Activated CD4-positive, alpha-beta T cell treated with anti-CD3 and anti-CD28 coated beads, Interleukin-2, amount 10 ng/mL, durations not matched to agents 7 days and 5 days (primary cell): Measurements from ENCODE around the gene HOXB6. TPM values are rescaled to one million over a fixed set of nuclear protein-coding genes. Genes with fewer than 3 reads are reported as not detected.

Experiments used
- CTCF ChIA-PET: fragments of 350-600 bp; sonication (Branson Sonifier 250); formaldehyde crosslinking; loops from one replicate; lab custom pipeline; 2021; ENCODE audit warnings: antibody characterized with exemption; lab: Charles Lee
- POLR2A ChIA-PET: fragments of 350-600 bp; sonication (Branson Sonifier 250); formaldehyde crosslinking; loops from one replicate; lab custom pipeline; 2021; ENCODE audit warnings: antibody characterized with exemption; lab: Charles Lee
- DNase-seq: peaks from one replicate; pipeline ENCODE4 v3.0.0-alpha.2; 2020
- H3K27ac Mint-ChIP-seq: one replicate; pipeline ENCODE4 v1.8.0; 2021; ENCODE audit warnings: mild to moderate bottlenecking, moderate library complexity, mixed read lengths
- H3K27me3 Mint-ChIP-seq: one replicate; pipeline ENCODE4 v1.8.0; 2021; ENCODE audit warnings: mixed read lengths
- H3K36me3 Mint-ChIP-seq: one replicate; pipeline ENCODE4 v1.8.0; 2021; ENCODE audit warnings: low read depth, mixed read lengths
- H3K4me1 Mint-ChIP-seq: one replicate; pipeline ENCODE4 v1.8.0; 2021; ENCODE audit warnings: mixed read lengths
- H3K4me3 Mint-ChIP-seq: one replicate; pipeline ENCODE4 v1.8.0; 2021; ENCODE audit warnings: mild to moderate bottlenecking, moderate library complexity, mixed read lengths
- H3K9me3 Mint-ChIP-seq: one replicate; pipeline ENCODE4 v1.8.0; 2021; ENCODE audit warnings: mixed read lengths
- total RNA-seq, 2 experiments: library from RNA; stranded (reverse); gene quantifications; one replicate each; pipeline ENCODE4 v1.2.3, GENCODE V29; 2021

The HOXB6 gene
- total RNA-seq, 2 experiments from 2014 or later, result not detected

GRCh38 chr17:48592057-48592514 lies 12.7 kb downstream of the HOXB6 start:
- ChIA-PET CTCF (interaction anchor here (1.0 to 2.8 kb wide), 10 partner anchors 18 to 566 kb away, joined by 3 to 18 read pairs (median 6); partner anchors contain the start of gene HOXB7), POLR2A (no interaction called here)
- no peak for DNase-seq
- peaks cover 91% of the 10 kb centered on the region for H3K27me3 Mint-ChIP-seq
- H3K36me3 Mint-ChIP-seq, result peaks cover 5% of the 10 kb centered on the region
- peaks cover 51% of the 10 kb centered on the region for H3K4me1 Mint-ChIP-seq
- H3K9me3 Mint-ChIP-seq, result no peaks in the 10 kb centered on the region
- H3K4me3 Mint-ChIP-seq, result no peak overlapping the region
- H3K27ac Mint-ChIP-seq, result no peak overlapping the region

DNA sequence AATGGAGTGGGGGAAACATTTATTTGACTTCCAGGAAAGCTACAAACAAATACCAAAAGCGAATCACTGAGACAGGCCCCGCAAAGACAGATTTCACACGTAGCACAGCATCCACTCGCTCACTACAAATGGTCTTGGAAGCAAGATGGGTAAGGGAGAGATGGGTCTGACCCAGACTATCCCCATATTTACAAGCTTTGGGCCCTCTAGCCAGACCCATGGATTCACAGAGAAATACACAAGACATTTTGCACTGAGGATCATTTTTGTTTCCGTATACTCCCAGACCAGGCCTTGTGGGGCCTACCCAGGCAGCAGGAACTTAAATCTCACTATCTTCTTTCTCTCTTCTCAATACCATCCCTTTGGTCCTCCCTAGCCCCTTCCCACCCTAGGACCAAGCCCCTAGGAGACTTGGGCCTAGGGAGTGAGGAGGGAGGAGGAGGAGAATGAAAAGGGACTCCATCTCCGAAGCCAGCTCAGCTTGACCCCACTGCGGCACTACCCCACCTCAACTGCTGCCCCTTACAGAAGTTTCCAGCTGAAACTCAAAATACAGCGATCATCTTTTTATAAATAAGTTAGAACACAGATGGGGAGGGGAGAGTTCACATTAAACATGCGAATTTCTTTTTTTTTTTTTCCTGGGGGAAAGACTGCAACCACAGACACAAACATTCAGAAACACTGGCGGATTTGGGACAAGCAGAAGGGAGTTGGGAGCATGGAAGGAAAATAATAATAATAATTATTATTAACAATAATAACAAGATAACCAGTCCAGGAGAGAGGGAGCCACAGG lies 13.3 kb downstream of the HOXB6 start:
- ChIA-PET CTCF (interaction anchor here (0.6 to 2.0 kb wide), 3 partner anchors 240 to 565 kb away, joined by 3 to 12 read pairs (median 3); no protein-coding TSS in a partner anchor), POLR2A (no interaction called here)
- Mint-ChIP-seq H3K27me3 (peaks cover 91% of the 10 kb centered on the region), H3K4me3 (no peak overlapping the region), H3K9me3 (no peaks in the 10 kb centered on the region), H3K4me1 (peaks cover 51% of the 10 kb centered on the region), H3K27ac (no peak overlapping the region), H3K36me3 (peaks cover 6% of the 10 kb centered on the region)
- no peak for DNase-seq

- H3K27ac Mint-ChIP-seq, result no peak overlapping the region
- DNase-seq, result no peak
- peaks cover 93% of the 10 kb centered on the region for H3K27me3 Mint-ChIP-seq
- ChIA-PET POLR2A (interaction anchor here (0.6 kb wide), 1 partner anchor 19 kb away, joined by 3 read pairs; no protein-coding TSS in a partner anchor), CTCF (interaction anchor here (0.6 to 1.0 kb wide), 2 partner anchors 239 to 252 kb away, joined by 3 read pairs; no protein-coding TSS in a partner anchor)
- peaks cover 54% of the 10 kb centered on the region for H3K4me1 Mint-ChIP-seq
- no peak overlapping the region for H3K4me3 Mint-ChIP-seq
- no peaks in the 10 kb centered on the region for H3K9me3 Mint-ChIP-seq
- H3K36me3 Mint-ChIP-seq, result peaks cover 8% of the 10 kb centered on the region
These were observed 14.1 kb downstream of the HOXB6 start for GRCh38 chr17:48590607-48591161.

GRCh38 chr17:48589831-48590606 lies 14.8 kb downstream of the HOXB6 start, which contains the start of gene HOXB3:
Gene HOXB3, minus strand, starts transcription at chr17:48590241. Its CDS starts 37,767 bp downstream, at chr17:48552474.
- Mint-ChIP-seq H3K4me3 (no peak within 1 kb of the TSS), H3K27ac (no peak within 1 kb of the TSS), H3K27me3 (peaks cover 93% of the 10 kb centered on the region), H3K9me3 (no peaks in the 10 kb centered on the region), H3K4me1 (peaks cover 56% of the 10 kb centered on the region), H3K36me3 (peaks cover 8% of the 10 kb centered on the region)
- DNase-seq, result no peak
- ChIA-PET CTCF (interaction anchor here (0.7 to 1.2 kb wide), 2 partner anchors 23 to 34 kb away, joined by 3 to 4 read pairs; no protein-coding TSS in a partner anchor), POLR2A (interaction anchor here (0.6 kb wide), 1 partner anchor 20 kb away, joined by 3 read pairs; no protein-coding TSS in a partner anchor)

DNA sequence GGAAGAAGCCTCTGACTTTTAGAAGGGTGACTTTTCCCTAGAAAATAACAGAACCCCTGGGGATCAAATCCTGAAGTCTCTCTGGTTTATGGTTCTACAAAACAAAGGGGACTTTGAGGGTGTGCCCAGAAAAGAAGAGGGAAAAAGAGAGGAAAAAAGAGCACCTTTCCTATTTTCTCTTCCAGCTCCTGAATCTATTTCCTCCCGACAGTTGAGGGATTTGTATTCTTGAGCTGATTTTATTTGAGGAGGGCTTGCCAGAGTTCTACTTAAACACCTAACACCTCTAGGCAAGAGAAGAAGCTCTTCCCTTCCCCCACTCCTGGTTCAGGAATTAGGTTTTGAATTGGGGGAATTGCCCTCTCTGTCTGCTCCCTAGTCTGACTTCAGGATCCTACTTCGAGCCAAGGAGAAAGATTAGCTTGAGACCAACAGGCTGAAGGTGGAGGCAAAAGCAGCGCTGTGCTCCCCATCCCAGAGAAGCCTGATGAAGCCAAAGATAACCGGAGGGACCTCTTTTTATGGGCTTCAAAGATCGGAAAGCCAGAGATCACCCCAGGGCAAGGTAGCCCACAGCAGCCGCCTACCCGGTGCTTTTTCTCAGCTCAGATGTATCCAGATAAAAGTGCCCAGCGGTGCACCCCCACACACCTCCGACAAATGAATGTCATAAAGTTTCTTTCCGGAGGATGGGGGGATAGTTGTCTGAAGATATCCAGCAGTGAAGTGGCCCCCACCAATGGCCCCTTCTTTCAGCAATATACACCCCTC lies 15.5 kb downstream of the HOXB6 start:
- peaks cover 96% of the 10 kb centered on the region for H3K27me3 Mint-ChIP-seq
- ChIA-PET POLR2A (no interaction called here), CTCF (interaction anchor here (0.7 to 1.2 kb wide), 3 partner anchors 24 to 239 kb away, joined by 3 to 4 read pairs (median 3); no protein-coding TSS in a partner anchor)
- no peaks in the 10 kb centered on the region for H3K9me3 Mint-ChIP-seq
- peaks cover 8% of the 10 kb centered on the region for H3K36me3 Mint-ChIP-seq
- H3K4me3 Mint-ChIP-seq, result no peak overlapping the region
- DNase-seq, result no peak
- peaks cover 59% of the 10 kb centered on the region for H3K4me1 Mint-ChIP-seq
- H3K27ac Mint-ChIP-seq, result no peak overlapping the region

DNA sequence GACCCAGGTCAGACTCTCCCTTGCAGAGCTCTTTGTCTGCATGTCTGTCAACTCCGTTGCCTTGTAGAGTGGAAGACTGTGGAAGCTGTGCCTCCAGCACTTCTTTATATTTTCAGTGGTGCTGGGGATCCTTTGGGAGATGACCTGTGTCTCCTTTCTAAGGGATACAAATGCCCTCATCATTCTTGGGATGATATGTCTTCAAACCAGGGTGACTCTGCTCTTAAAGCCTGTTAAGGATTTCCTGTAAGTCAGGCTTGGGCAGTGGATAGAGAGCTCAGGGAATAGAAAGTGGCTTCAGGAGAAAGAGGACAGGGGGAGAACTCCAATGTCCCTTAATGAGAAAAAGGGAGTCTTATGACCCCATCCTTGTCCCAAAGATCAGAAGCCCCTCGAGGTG lies 16.3 kb downstream of the HOXB6 start:
- Mint-ChIP-seq H3K27me3 (peaks cover 97% of the 10 kb centered on the region), H3K36me3 (peaks cover 8% of the 10 kb centered on the region), H3K9me3 (no peaks in the 10 kb centered on the region), H3K27ac (no peak overlapping the region), H3K4me1 (peaks cover 52% of the 10 kb centered on the region), H3K4me3 (no peak overlapping the region)
- ChIA-PET POLR2A (no interaction called here), CTCF (interaction anchor here (0.6 to 2.0 kb wide), 8 partner anchors 21 to 507 kb away, joined by 3 to 8 read pairs (median 4); no protein-coding TSS in a partner anchor)
- no peak for DNase-seq

DNA sequence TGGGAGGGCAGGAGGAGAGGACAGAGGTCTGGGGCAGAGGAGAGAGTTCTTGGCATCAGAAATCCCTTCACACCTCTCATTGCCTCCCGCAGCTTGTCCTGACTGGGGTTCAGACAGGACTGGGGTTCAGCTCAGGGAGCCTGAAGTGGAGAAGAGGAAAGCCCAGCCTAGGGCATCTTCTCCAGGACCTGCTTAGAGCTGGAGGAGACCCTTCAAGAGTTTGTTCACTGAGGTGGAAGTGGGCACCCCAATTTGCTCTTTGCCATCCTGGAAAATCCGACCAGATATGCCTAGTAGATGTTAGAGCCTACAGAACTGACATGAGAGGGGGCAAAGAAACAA lies 16.7 kb downstream of the HOXB6 start:
- no peak overlapping the region for H3K4me3 Mint-ChIP-seq
- POLR2A ChIA-PET, result no interaction called here
- peaks cover 8% of the 10 kb centered on the region for H3K36me3 Mint-ChIP-seq
- peaks cover 50% of the 10 kb centered on the region for H3K4me1 Mint-ChIP-seq
- H3K27ac Mint-ChIP-seq, result no peak overlapping the region
- CTCF ChIA-PET, result interaction anchor here (0.6 to 2.0 kb wide), 8 partner anchors 20 to 507 kb away, joined by 3 to 8 read pairs (median 4); partner anchors contain the start of gene HOXB8
- no peaks in the 10 kb centered on the region for H3K9me3 Mint-ChIP-seq
- DNase-seq, result no peak
- peaks cover 97% of the 10 kb centered on the region for H3K27me3 Mint-ChIP-seq

DNA sequence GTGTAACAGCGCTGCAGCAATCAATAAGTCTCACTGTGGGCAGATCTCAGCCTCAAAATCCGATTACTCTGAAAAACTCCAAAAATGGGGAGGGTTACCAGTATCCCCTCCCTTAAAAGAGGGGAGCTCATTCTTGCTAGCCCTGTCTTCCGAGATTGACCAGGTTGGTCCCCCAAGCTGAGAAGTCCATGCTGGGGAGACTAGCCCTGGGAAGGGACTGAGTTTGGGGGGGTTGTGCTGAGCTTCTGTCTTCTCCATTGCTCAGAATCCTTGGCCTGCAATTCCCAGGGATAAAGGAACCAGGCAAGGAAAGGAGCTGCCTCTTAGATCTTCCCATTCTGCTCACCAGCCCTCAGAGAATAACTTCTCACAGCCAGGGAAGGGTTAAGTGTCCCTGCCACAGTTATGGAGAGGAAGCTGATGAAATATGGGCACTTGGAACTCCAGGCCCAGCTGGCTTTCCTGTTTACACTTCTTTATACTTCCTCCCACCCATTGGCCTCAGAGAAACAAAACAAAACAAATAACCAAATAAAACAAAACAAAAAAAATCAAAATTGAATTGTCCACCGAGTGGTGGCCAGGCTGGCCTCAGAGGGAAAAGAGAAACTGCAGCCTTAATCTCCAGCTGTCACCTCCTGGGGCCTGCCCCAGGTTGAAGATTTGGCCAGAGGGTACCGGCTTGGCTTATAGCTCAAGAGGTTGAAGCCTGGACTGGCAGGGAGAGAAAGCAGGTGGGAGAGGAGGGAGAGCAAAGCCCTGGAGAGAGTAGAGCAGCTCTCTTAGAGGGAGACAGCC lies 17.3 kb downstream of the HOXB6 start:
- POLR2A ChIA-PET, result interaction anchor here (0.6 kb wide), 1 partner anchor 117 kb away, joined by 3 read pairs; no protein-coding TSS in a partner anchor
- peaks cover 97% of the 10 kb centered on the region for H3K27me3 Mint-ChIP-seq
- DNase-seq, result no peak
- peaks cover 8% of the 10 kb centered on the region for H3K36me3 Mint-ChIP-seq
- peaks cover 50% of the 10 kb centered on the region for H3K4me1 Mint-ChIP-seq
- H3K9me3 Mint-ChIP-seq, result no peaks in the 10 kb centered on the region
- no peak overlapping the region for H3K4me3 Mint-ChIP-seq
- CTCF ChIA-PET, result interaction anchor here (0.9 to 2.0 kb wide), 9 partner anchors 20 to 506 kb away, joined by 3 to 8 read pairs (median 4); partner anchors contain the start of gene HOXB8
- H3K27ac Mint-ChIP-seq, result no peak overlapping the region

DNA sequence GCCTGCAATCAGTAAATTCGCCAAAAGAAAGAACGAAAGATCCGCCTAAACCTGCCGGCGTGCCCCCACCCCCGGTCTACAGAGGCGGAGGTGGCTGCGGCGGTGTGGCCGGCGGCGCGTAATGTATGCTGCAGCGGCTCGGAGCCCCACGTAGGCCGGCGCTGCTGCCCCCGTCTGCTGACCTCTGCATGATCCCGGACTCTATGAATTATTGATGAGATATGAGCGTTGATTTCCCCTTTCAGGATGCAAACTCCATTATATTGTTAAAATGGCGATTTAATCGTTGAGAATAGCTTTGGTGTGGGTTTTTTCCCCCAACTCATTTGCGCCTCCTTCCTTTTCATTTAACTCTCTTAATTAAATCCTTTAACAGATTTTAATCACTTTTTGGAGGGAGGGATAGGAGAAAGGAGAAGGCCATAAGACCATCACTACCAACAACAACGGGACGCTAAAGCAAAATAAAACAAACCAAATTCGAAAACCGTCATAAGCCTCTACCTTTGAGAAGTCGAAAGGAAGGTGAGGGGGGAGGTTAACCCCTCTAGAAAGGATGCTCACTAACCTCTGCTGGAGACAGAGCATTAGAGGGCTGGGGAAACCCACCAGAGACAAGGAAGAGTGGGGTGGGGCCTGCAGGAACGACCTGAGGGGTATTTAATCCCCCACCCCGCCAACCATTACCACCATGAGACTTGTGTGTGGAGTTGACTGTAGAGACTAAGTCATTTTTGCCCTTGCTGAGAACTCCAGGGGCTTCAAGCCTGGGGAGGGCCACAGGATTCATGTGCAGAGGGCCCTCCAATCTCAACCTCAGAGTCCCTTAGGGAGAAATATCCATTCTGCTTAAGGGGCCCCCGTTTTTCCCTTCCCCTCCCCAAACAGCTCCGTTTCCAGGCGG lies 18.2 kb downstream of the HOXB6 start:
- Mint-ChIP-seq H3K27ac (no peak overlapping the region), H3K9me3 (no peaks in the 10 kb centered on the region), H3K4me3 (peak overlapping the region; percentile 83), H3K27me3 (peaks cover 96% of the 10 kb centered on the region), H3K36me3 (peaks cover 8% of the 10 kb centered on the region), H3K4me1 (peaks cover 50% of the 10 kb centered on the region)
- ChIA-PET POLR2A (no interaction called here), CTCF (interaction anchor here (0.9 to 2.0 kb wide), 7 partner anchors 19 to 278 kb away, joined by 3 to 8 read pairs (median 3); partner anchors contain the start of gene HOXB8)
- DNase-seq, result no peak

GRCh38 chr17:48584223-48584741 lies 20.5 kb downstream of the HOXB6 start:
- POLR2A ChIA-PET, result no interaction called here
- peaks cover 97% of the 10 kb centered on the region for H3K27me3 Mint-ChIP-seq
- DNase-seq, result no peak
- peaks cover 66% of the 10 kb centered on the region for H3K4me1 Mint-ChIP-seq
- H3K27ac Mint-ChIP-seq, result no peak overlapping the region
- H3K9me3 Mint-ChIP-seq, result no peaks in the 10 kb centered on the region
- peaks cover 7% of the 10 kb centered on the region for H3K36me3 Mint-ChIP-seq
- CTCF ChIA-PET, result interaction anchor here (1.2 to 1.6 kb wide), 2 partner anchors 9 to 80 kb away, joined by 3 to 6 read pairs; no protein-coding TSS in a partner anchor
- peak overlapping the region; percentile 17 for H3K4me3 Mint-ChIP-seq
